Measurements from ENCODE around the gene LRRC4B.

LRRC4B gene

GRCh38 chr19:50506700-50507099 is 61.5 kb downstream of the LRRC4B start:
- DNase-seq (ENCODE audit: low spot score), result no peak

- DNase-seq (ENCODE audit: low spot score), result no peak
Measured at GRCh38 chr19:50505856-50506611, 62.2 kb downstream of the LRRC4B start.

DNA sequence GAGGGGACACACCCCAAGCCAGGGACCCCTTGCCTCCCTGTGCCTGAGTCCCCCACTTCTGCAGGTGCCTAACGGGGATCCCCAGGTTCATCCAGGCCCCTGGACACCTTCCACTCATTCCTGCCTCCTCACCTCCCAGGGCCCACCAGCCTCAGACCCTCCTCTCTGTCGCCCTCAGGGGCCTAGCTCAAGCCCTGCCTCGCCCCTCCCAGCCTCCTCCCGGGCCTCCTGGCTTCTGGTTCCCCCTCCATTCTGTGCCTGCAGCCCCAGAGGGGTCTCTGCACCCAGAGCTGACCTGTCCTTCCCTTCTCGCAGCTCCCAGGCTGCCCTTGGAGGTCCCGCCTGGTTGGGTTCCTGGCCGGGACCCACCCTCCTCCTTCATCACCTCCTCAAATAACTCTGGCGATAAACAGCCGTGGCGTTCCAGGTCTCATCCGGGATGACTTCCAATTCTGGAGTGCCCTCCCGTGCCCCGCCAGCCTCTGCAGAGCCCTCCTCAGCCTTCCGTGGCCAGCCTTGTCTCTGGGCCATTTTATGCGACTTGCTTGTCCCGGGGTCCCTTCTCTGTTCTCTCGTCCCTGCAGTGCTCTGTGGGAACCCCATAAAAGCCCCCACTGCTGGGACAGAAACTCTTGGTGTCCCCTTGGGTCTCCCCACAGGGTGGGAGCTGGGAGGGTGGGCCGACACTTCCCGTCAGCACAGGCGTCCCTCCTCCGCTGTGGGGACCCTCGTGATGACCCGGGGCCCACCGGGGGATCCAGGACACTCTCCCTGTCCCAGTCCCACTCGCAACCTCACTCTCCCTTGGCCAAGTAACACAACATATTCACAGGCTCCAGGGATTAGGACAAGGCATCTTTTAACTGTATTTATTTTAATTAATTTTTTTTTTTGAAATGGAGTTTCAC is 66.4 kb downstream of the LRRC4B start:
- DNase-seq (ENCODE audit: low spot score), result no peak

- DNase-seq (ENCODE audit: low spot score), result no peak
Measured at GRCh38 chr19:50501186-50501567, 67.1 kb downstream of the LRRC4B start.

GRCh38 chr19:50500753-50501151 is 67.5 kb downstream of the LRRC4B start:
- no peak for DNase-seq (ENCODE audit: low spot score)

DNA sequence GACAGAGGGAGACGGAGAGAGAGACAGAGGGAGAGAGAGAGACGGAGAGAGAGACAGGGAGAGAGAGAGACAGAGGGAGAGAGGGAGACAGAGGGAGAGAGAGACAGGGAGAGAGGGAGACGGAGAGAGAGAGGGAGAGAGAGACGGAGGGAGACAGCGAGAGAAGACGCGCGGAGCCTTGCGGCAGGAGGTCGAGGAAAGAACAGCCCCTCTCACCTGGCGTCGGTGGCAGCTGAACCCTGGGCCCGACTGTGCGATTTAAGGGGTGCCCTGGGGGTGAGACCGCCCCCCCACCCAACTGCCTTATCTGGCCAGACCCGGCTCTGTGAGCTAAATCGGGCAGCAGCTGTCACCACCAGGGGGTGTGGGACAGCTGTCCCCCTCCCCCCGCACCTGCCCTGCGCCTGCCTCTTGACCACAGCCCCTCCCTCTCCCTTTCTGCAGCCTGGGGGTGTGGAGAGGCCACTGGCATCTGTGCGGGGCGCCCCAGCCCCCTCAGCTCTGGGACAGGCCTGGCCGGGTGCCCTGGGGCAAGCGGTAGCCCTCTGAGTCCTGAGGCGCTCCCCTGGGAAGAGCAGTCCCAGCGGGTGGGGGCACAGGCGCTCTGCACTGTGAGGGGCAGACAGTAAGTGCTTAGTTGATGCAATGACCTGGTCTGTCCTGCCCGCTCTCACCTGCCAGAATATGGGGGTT is 68.0 kb downstream of the LRRC4B start:
- DNase-seq (ENCODE audit: low spot score), result no peak

DNA sequence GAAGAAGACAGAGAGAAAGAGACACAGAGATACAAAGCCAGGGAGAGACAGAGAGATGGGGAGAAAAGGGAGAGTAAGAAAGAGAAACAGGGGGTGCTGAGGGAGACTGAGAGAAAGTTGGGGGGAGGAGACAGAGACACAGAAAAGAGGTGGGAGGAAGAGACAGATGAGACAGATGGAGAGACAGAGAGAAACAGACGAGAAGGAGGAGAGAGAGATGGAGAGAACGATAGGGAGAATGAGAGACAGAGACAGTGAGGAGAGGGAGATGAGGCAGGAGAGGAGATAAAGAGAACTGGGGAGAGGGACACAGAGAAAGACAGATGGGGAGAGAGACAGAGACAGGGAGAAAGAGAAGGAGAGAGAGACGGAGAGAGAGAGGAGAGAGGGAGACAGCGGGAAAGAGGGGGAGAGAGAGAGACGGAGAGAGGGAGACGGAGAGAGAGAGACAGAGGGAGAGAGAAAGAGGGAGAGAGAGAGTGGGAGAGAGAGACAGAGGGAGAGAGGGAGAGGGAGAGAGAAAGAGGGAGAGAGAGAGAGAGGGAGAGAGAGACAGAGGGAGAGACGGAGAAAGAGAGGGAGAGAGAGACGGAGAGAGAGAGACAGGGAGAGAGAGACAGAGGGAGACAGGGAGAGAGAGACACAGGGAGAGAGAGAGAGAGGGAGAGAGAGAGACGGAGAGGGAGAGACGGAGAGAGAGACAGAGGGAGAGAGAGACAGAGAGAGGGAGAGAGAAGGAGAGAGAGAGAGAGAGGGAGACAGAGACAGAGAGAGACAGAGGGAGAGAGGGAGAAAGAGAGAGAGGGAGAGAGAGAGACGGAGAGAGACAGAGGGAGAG is 69.8 kb downstream of the LRRC4B start:
- no peak for DNase-seq (ENCODE audit: low spot score)

- no peak for DNase-seq (ENCODE audit: low spot score)
Measured at GRCh38 chr19:50497022-50497405, 71.2 kb downstream of the LRRC4B start.

DNA sequence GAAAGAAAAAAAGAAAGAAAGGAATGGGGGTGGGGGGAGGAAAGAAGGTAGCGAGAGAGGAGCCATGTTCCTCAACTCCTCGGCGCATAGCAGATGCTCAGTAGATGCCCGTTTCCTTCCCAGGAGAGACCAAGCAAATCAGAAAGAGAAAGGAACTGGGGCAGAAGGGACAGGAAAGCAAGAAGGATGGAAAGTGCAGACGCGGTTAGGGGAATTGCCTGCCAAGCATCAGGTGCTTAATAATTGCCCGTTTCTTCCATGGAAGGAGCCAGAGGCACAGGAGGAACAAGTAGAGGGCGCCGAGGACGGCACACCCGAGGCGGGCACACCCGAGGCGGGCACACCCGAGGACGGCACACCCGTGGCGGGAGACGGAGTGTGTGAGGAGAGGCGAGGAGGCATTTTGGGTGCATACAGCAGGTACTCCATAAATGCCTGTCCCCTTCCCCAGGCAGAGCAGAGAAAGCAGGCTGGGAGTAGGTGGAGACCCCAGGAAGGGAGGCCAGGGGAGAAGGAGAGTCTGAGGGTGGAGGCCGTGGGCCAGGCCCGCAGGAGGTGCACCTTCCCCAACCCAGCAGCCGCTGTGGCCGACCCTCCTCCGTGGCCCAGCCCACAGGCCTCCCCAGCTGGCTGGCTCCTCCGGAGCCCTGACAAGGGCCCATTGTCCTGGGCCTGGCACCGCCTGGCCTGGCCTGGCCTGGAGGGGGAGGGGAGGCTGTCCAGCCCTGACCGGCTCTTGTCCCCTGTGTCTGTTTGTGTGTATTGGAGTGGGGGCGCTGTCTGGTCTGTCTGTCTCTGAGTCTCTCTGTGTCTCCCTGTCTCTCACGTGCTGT is 71.8 kb downstream of the LRRC4B start:
- peak; percentile 25 for DNase-seq (ENCODE audit: low spot score)

- no peak for DNase-seq (ENCODE audit: low spot score)
Measured at GRCh38 chr19:50495020-50495531, 73.2 kb downstream of the LRRC4B start.

- no peak for DNase-seq (ENCODE audit: low spot score)
Measured at GRCh38 chr19:50494186-50495019, 73.8 kb downstream of the LRRC4B start.

- DNase-seq (ENCODE audit: low spot score), result no peak
Measured at GRCh38 chr19:50493171-50493570, 75.1 kb downstream of the LRRC4B start.

DNA sequence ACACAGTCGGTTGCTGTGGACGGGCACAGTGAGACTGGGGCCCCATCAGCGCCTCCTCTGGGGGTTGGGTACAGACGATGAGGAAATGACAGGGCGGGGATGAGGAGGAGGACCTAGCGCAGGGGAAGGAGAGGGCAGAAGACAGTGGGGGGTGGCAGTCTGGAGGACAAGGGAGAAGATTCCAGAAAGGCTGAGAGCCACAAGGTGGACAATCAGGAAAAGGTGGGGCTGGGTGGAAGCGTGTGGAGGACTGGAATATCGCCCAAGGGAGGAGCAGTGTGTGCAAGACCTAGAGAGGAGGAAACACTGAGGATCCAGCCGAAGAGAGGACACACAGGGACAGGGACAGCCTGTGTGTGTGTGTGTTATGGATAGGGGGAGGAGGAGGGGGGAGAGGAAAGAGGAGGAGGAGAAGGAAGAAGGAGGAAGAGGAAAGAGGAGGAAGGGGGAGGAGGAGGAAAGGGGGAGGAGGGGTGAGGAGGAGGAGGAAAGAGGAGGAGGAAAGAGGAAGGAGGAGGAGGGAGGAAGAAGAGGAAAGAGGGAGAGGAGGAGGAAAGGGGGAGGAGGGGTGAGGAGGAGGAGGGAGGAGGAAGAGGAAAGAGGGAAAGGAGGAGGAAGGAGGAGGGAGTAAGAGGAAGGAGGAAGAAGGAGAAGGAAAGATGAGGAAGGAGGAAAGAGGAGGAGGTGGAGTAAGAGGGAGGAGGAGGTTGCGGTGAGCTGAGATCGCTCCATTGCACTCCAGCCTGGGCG is 75.8 kb downstream of the LRRC4B start:
- DNase-seq (ENCODE audit: low spot score), result no peak

- no peak for DNase-seq (ENCODE audit: low spot score)
Measured at GRCh38 chr19:50490991-50491472, 77.2 kb downstream of the LRRC4B start.

DNA sequence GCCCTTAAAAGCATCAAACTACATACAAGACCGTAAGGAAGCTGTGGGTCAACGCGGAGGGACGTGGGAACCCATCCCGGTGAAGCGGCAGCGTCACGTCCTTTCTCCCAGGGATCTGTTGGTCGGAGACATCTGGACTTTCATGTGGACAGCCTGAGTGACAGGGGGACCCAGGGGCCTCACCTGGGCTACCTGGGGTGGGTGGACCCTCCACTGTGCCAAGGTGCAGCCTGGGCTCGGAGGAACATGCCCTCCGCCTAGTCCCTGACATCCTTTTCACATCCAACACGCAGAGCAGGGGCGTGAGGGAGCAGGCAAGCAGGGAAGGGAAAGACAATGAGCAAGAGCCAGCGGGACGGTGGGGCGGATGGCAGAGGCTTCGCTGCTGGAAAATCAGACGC is 77.8 kb downstream of the LRRC4B start:
- no peak for DNase-seq (ENCODE audit: low spot score)

DNA sequence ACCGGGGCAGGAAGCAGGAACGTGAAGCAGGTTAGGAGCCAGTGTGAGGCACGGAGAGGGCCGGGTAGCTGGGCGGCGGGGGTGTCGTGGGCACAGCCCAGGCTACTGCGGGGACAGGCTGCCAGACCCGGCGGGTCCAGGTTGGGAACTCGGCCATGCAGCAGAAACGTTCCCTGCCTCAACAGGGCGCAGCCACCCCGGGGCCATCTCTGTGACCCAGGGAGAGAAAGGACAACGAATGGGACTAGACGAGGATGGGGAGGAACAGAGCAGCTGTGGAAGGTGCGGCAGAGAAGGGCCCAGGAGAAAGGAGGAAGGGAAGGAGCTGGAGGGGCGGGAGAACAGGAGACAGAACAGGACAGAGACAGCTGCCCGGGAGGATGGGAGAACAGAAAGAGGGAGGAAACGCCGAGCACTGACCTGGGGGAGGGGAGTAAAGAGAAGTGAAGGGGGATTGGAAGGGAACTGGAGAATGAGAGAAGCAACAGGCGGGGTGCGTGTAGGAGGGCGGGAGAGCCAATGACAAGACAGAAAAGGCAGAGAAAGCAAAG is 78.7 kb downstream of the LRRC4B start:
- DNase-seq (ENCODE audit: low spot score), result no peak

DNA sequence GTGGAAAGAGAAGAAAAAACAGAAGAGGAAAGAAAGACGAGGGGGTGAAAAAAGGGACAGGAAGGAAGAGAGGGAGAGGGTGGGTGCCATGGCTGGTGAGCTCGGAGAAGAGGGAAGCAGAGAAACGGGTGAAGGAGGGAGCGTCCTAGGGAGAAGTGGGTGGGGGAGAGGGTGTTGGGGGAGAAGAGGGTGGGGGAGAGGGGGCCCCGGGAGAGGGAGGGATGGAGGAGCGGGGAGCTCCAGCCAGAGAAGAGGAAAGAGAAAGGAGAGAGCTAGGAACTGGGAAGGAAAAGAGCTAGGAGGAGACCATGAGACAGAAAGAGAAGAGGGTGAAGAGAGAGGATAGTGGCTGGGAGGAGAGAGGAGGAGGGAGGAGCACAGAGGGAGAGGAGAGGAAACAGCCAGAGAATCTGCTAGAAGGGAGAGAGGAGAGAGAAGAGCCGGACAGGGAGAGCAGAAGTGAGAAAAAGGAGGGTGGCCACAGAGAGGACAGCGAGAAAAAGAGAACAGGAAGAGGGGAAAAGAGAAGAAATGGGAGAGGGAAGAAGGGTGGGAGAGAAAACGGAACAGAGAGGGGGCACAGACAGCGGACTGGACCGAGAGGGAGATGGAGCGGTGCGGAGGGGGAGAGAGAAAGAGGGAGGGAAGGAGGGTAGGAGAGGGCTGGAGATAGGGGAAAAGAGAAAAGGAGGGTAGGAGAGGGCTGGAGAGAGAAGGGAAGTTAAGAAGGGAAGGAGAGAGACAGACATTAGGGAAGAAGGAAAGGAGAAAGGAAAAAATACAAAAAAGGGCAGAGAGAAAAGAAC is 79.6 kb downstream of the LRRC4B start:
- DNase-seq (ENCODE audit: low spot score), result no peak
